Posterior vena cava (tissue), 2 donors: ENCODE results near the gene KCNH5. TPM values are rescaled to one million over a fixed set of nuclear protein-coding genes. Genes with fewer than 3 reads are reported as not detected.
"Not testable (repeated sequence)": the region's sequence is repeated elsewhere in the genome, so short reads cannot be mapped to it uniquely, and the experiment has no call there.

Source experiments
- DNase-seq: peaks from one replicate; pipeline ENCODE4 v3.0.0-alpha.2; 2020; ENCODE audit warnings: low spot score
- intact Hi-C, 2 donors: fragments of 100-400 bp; cut with DNase I; formaldehyde crosslinking; loops; one replicate each; pipeline versions ENCODE4 v1.14.1 to v1.14.2; 2022 to 2023
- total RNA-seq, 2 donors: library from RNA; stranded (reverse); fragmentation: NEBNext Ultra II Directional; extraction: Animal tissue kit (Norgen Biotek cat#: 25700); gene quantifications; one replicate each; pipeline ENCODE4 v1.2.1, GENCODE V29; 2021
- donor health status: DM: yes; HTN: yes; CAD: no.
- donor health status: DM: yes; HTN: yes; CAD: no.

Gene KCNH5
- total RNA-seq, 2 donors from 2014 or later = not detected

GRCh38 chr14:62778852-62779251 lies 266.4 kb downstream of the KCNH5 start:
- DNase-seq = no peak
- intact Hi-C loops = no loop called here

- no peak for DNase-seq
- intact Hi-C loops = no loop called here
Observed at GRCh38 chr14:62778310-62778709, 266.9 kb downstream of the KCNH5 start.

- intact Hi-C loops = no loop called here
- no peak for DNase-seq
Observed at GRCh38 chr14:62777510-62777909, 267.7 kb downstream of the KCNH5 start.

- intact Hi-C loops = no loop called here
- no peak for DNase-seq
Observed at GRCh38 chr14:62776300-62776699, 269.0 kb downstream of the KCNH5 start.

GRCh38 chr14:62768753-62769152 lies 276.5 kb downstream of the KCNH5 start:
- intact Hi-C loops = no loop called here
- DNase-seq = no peak

- intact Hi-C loops = no loop called here
- no peak for DNase-seq
Observed at GRCh38 chr14:62763951-62764350, 281.3 kb downstream of the KCNH5 start.

GRCh38 chr14:62759796-62760195 lies 285.5 kb downstream of the KCNH5 start:
- DNase-seq = no peak
- intact Hi-C loops = no loop called here

GRCh38 chr14:62746881-62747280 lies 298.4 kb downstream of the KCNH5 start:
- intact Hi-C loops, DNase-seq: not testable (repeated sequence)

GRCh38 chr14:62745496-62745895 lies 299.8 kb downstream of the KCNH5 start:
- DNase-seq = no peak
- intact Hi-C loops = no loop called here

- intact Hi-C loops = no loop called here
- no peak for DNase-seq
Observed at GRCh38 chr14:62743560-62743959, 301.7 kb downstream of the KCNH5 start.

GRCh38 chr14:62743118-62743517 lies 302.1 kb downstream of the KCNH5 start:
- intact Hi-C loops = no loop called here

GRCh38 chr14:62739647-62740046 lies 305.6 kb downstream of the KCNH5 start:
- intact Hi-C loops = no loop called here
- DNase-seq = no peak

More at GRCh38 chr14:62743118-62743517, 302.1 kb downstream of the KCNH5 start:
- DNase-seq = no peak

- DNase-seq = no peak
- intact Hi-C loops = no loop called here
Observed at GRCh38 chr14:62736048-62737043, 308.9 kb downstream of the KCNH5 start.

- DNase-seq = no peak
- intact Hi-C loops = no loop called here
Observed at GRCh38 chr14:62734831-62735230, 310.4 kb downstream of the KCNH5 start.

- no peak for DNase-seq
- intact Hi-C loops = no loop called here
Observed at GRCh38 chr14:62722406-62722805, 322.9 kb downstream of the KCNH5 start.

- intact Hi-C loops = no loop called here
- DNase-seq = no peak
Observed at GRCh38 chr14:62718629-62719028, 326.6 kb downstream of the KCNH5 start.

GRCh38 chr14:62711351-62712023 lies 333.8 kb downstream of the KCNH5 start:
- intact Hi-C loops = no loop called here
- DNase-seq = no peak

GRCh38 chr14:62710811-62711210 lies 334.4 kb downstream of the KCNH5 start:
- no peak for DNase-seq
- intact Hi-C loops = no loop called here

GRCh38 chr14:62709773-62710172 lies 335.5 kb downstream of the KCNH5 start:
- intact Hi-C loops = no loop called here
- no peak for DNase-seq

- intact Hi-C loops = no loop called here
- no peak for DNase-seq
Observed at GRCh38 chr14:62706217-62706616, 339.0 kb downstream of the KCNH5 start.
